ES-I3 (cell line): ENCODE data around the gene AREG.

ENCODE experiments used
- H3K36me3 ChIP-seq: 2 replicates; pipeline ENCODE4 v1.6.1; 2013; ENCODE audit warnings: mild to moderate bottlenecking, low read length, control low read depth, moderate library complexity; ENCODE audit not compliant: insufficient read depth
- H3K4me1 ChIP-seq: 2 replicates; pipeline ENCODE4 v1.6.1; 2013; ENCODE audit warnings: mild to moderate bottlenecking, control low read depth, low read length; ENCODE audit not compliant: insufficient read depth
- H3K9ac ChIP-seq: 2 replicates; pipeline ENCODE4 v1.6.1; 2013; ENCODE audit warnings: low read depth, mild to moderate bottlenecking, low read length, moderate library complexity
- H3K9me3 ChIP-seq: 2 replicates; pipeline ENCODE4 v1.6.1; 2013; ENCODE audit warnings: mild to moderate bottlenecking, low read length, moderate library complexity; ENCODE audit not compliant: control insufficient read depth, insufficient read depth

Gene AREG

DNA sequence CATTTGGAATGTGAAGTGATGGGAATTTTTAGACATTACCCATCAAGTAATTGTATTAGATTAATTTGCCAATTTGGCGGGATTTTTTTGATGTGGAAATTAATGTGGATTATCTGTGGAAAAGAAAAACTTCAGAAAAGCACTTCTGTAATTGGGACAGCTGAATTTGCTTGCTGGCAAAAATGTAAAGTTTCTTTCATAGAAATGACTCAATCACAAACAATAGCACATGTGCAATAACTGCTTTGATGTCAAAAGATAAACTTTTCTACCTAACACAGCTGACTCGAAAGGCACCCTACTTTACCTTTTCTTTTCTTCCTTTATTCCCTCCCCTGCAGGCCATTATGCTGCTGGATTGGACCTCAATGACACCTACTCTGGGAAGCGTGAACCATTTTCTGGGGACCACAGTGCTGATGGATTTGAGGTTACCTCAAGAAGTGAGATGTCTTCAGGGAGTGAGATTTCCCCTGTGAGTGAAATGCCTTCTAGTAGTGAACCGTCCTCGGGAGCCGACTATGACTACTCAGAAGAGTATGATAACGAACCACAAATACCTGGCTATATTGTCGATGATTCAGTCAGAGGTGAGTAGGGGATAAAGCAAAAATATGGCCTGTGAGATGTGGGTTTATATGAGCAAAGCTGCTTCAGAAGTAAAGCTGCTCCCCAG, 1.4 kb downstream of the AREG start:
- Histone ChIP-seq H3K4me1 (peaks cover 8% of the 10 kb centered on the region), H3K9ac (no peak overlapping the region), H3K36me3 (no peaks in the 10 kb centered on the region)

DNA sequence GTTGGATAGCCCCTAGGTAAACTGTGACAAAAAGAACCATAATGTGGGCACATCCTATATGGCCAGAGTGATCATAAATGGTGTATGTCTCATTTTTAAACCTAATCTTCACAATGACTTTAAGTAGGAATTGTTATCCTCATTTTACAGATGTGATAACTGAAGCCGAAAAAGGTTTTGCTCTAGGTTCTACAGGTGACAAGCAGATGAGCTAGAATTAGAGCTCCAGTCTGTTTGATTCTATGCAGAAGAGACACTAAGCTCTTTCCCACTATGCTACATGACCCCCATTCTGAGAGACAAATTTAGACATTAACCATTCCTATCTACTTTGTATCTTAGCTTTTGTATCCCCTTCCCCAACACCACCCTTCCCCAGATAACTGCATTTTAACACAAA, 2.0 kb downstream of the AREG start:
- H3K9ac ChIP-seq: no peak overlapping the region
- H3K36me3 ChIP-seq: no peaks in the 10 kb centered on the region
- H3K9me3 ChIP-seq: no peaks in the 10 kb centered on the region
- peaks cover 10% of the 10 kb centered on the region for H3K4me1 ChIP-seq

More for the DNA sequence above, 1.4 kb downstream of the AREG start:
- no peaks in the 10 kb centered on the region for H3K9me3 ChIP-seq

DNA sequence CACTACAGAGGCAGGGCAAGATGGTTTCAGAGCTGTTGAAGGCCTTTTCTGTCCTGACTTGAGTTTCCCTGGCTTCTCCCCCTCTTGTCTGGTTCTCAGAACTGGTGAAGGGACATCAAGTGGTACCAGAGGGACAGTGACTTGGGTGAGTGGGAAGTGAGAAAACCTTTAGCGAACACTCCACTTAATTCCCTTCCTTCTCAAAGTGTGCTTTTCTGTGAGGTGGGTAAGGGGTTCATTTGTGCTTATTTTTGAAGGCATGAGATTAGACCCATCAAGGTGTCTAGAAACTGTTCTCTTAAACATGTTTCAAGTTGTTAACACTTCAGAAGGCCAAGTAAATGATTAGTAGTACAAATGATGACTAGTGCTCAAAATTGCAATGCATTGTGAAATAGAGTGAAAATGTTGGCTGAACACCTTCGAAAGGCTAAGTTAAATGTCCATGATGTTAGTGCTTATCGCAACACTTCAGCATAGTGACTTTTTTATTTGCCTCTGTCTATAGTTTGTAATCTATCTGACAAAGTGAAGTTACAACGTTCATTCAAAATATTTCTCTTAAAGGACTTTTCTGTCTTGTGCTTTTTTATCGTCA, 2.8 kb downstream of the AREG start:
- Histone ChIP-seq H3K4me1 (peaks cover 10% of the 10 kb centered on the region), H3K36me3 (no peaks in the 10 kb centered on the region), H3K9ac (no peak overlapping the region), H3K9me3 (no peaks in the 10 kb centered on the region)

DNA sequence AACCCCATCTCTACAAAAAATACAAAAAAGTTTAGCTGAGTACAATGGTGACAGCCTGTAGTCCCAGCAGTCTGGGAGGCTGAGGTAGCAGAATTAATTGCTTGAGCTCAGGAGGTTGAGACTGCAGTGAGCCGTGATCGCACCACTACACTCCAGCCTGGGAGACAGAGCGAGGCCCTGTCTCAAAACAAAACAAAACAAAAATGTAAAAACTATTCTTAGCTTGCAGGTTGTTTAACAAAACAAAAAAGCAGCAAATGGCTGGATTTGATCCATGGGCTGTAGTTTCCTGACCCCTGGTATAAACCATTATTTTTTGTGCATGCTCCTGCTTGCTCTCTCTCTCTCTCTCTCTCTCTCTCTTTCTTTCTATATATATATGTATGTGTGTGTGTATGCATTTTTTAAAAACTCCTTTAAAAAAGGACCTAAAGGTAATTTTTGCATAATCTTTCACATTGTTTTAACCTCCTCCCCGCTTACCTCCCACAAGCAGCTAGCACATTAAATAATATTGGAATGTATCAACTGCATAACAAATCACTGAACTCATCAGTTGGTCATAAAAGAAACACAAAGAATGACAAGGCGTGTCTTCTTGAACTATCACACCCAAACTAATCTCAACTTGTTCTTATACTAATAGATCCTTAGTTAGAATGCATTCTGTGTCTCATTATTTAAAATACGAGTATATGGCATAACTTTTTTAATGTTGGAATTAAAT, 4.8 kb downstream of the AREG start:
- Histone ChIP-seq H3K4me1 (peaks cover 10% of the 10 kb centered on the region), H3K36me3 (no peaks in the 10 kb centered on the region), H3K9ac (no peak overlapping the region), H3K9me3 (no peaks in the 10 kb centered on the region)

DNA sequence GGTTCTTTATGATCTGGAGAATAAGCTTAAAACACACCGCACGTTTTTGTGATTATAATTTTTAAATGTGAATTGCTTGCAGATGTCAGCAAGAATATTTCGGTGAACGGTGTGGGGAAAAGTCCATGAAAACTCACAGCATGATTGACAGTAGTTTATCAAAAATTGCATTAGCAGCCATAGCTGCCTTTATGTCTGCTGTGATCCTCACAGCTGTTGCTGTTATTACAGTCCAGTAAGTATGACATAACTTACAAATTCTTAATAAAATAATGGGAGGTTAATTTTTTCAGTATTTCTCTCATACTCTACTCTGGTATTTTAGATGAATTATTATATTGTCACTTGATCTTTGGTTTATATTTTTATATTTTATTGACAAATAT, 5.4 kb downstream of the AREG start:
- Histone ChIP-seq H3K36me3 (no peaks in the 10 kb centered on the region), H3K9ac (no peak overlapping the region), H3K9me3 (no peaks in the 10 kb centered on the region), H3K4me1 (peaks cover 10% of the 10 kb centered on the region)

DNA sequence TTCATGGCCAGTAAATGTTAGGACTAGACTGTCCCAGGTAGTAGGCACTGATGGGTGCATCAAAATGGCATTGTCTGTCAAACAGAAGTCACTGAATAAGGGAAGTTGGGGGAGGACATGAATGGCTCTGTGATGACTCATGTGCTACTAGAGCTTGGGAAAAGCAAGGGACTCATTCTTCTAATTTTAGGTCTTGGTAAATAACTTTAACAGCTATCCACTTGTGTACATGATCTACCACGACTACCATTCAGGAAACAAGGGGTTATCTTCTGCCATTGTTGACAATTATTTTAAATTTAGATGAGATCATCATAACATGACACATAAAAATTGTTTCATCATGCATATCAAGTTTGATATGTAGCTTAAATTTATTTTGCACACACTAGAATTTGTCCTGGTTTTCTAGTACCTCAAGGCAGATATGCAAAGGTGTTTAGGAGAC, 6.3 kb downstream of the AREG start:
- Histone ChIP-seq H3K4me1 (peaks cover 10% of the 10 kb centered on the region), H3K36me3 (no peaks in the 10 kb centered on the region), H3K9ac (no peak overlapping the region), H3K9me3 (no peaks in the 10 kb centered on the region)

DNA sequence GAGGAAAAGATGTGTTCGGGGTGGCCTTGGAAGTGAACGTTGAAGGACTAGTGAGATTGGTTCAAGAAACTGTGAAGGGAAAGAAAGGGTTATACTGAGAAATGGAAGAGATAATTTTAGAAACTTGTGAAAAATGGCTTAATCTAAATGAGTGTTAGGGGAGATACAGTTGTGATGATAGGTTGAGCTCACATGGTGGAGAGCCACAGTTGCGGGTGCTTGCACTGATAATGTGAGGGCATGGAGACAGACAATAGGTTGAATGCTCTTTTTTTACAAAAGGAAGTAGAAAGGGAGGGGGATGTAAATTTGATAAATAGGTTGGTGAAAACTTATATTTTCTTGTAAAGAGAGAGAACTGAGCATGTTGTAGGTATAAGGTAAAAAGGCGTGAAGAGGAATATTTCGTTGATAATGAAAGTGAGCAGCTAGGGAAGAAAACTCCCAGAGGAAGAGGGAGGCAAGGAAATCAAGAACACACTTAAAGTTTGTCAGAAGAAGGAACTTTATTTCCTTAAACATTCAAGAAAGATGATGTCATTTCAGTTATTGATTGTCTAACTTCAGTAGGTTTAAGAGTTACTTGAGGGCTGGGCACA, 8.2 kb downstream of the AREG start:
- Histone ChIP-seq H3K4me1 (peaks cover 10% of the 10 kb centered on the region), H3K9ac (no peak overlapping the region), H3K9me3 (no peaks in the 10 kb centered on the region), H3K36me3 (no peaks in the 10 kb centered on the region)

DNA sequence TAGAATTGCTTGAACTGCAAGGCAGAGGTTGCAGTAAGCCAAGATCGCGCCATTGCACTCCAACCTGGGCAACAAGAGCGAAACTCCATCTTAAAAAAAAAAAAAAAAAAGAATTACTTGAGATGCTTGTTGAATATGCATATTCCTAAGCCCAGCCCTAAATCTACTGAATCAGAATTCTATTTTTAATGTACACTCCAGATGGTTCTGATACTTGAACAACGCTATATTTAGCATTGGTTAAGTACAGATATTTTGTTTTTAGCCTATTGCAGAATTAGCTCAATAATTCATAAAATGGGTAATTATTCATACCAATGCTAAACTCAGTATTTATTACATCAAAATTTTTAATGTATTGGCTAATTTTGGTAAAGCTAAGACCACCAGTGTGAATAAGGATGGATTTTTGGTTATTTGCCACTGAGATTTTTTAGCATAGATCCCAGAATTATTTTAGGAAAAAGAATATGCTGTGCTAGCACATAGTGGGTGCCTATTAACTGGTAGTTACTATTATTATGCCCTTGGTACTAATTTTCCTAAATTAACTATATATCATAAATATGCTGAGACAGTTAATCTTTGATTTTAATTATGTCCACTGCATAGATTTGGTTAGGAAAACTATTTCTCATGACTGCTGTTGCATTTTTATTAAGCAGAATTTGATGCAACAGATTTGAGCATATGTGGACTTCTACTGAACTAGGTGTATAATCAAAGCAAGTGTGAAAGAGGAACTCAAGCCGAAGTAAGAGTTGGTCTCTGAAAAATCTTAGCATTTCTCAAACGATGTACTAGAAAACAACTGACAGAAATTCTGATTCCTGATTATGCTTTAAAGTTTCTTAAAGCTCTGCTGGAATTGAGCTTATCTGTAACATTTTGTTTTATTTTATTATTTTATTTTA, 9.2 kb downstream of the AREG start:
- Histone ChIP-seq H3K9ac (no peak overlapping the region), H3K36me3 (no peaks in the 10 kb centered on the region), H3K9me3 (no peaks in the 10 kb centered on the region), H3K4me1 (peaks cover 10% of the 10 kb centered on the region)

DNA sequence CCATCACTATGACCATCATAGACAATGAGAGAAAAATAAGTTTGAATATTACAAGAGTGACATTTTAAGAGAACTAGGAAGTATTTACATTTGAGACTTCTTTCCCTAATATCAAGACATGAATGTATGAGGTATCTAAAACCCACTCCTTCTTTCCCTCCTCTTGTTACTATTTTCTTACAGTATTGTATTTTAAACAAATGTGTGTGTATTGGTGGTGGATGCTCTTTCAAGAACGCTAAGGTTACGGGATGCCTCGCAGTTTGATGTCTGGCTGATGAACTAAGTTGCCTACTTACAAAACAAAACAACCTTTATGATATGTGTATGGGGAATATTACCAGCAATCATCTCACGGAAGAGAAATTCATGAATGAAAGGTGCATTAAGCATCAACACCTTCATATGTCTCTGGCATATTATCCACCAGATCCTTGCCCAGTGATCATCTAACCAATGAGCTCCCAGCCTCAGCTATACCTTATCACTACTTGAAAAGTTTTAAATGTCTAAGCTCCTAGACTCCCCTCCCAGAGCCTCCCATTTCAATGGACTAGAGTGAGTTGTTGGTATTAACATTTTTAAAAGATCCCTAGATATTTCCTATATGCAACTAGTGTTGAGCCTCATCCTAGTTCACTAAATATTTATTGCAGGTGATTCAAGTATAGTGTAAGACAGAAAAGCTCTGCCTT, 10.6 kb downstream of the AREG start:
- H3K36me3 ChIP-seq: no peaks in the 10 kb centered on the region
- peaks cover 10% of the 10 kb centered on the region for H3K4me1 ChIP-seq
- no peak overlapping the region for H3K9ac ChIP-seq
- no peaks in the 10 kb centered on the region for H3K9me3 ChIP-seq

DNA sequence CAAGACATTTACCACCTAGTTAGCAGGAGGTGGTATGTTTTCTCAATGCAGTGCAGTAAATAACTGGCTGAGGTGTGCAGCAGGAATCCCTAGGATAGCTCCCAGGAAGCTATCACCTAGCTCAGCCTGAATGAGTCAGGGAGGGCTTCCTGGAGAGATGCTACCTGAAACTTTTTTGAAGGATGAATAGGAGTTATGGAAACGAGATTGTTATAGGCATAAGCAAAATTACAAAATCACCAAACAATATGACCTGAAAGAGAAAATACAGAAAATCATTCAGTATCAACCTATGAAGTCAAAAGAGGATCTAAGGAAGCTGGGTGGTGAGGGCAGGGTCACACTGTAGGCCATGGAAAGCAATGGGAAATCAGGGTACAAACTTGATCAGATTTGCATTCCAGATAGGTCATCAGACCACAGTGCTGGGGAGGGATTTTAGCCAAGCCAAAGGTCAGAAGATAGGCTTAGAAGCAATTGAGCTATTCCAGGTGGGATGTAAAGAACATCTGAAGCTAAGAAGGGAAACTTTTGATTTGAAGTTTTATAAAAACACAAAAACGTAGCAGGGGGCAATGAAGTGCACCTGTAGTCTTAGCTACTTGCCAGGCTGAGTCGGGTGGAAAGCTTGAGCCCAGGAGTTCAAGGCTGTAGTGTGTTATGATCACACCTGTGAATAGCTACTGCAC, 11.3 kb downstream of the AREG start:
- Histone ChIP-seq H3K9me3 (no peaks in the 10 kb centered on the region; the same call in 1 of the 2 replicates), H3K36me3 (no peaks in the 10 kb centered on the region), H3K4me1 (peaks cover 4% of the 10 kb centered on the region; the same call in 1 of the 2 replicates), H3K9ac (no peak overlapping the region)

DNA sequence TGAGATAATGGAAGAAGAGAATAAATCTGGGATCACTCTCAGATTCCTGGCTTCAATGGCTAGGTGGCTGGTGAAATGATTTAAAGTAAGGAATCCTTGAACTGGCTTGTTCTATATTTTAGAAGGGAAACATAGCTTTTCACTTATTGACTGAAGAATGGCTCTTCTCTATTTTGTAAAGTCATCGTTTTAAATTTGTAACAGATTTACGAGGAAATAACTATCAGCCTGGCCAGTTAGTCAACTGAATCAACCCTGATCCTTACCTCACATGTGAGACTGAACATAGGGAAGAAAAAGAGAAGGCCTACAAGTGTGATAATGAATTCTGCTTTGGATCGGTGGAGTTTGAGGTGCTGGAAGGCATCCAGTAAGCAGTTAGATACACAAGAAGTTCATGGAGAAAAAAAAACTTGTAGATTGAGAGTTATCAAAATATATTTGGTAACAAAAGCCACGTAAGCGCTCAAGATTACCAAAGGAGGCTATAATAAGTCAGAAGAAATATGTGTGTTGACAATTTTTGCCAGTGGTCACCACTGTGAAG, 12.0 kb downstream of the AREG start:
- H3K9ac ChIP-seq: no peak overlapping the region
- no peaks in the 10 kb centered on the region; the same call in 1 of the 2 replicates for H3K9me3 ChIP-seq
- no peaks in the 10 kb centered on the region for H3K36me3 ChIP-seq
- H3K4me1 ChIP-seq: no peaks in the 10 kb centered on the region

DNA sequence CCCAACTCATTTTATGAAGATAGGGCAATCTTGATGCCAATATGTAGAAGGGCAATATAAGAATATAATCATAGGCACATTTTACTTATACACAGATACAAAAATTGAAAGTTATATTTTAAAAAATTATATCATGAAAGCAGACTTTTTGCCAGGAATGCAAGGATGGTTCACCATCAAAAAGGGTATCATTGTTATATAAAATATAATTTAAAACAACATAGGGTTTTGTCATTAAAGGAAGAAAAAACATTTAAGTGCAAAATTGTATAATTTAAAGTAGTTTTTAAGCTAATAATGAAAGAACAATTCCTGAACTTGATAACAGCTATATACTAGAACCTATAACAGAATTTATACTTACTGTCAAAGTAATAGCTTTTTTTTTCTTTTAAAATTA, 15.9 kb downstream of the AREG start:
- Histone ChIP-seq H3K36me3 (no peaks in the 10 kb centered on the region), H3K9ac (no peak overlapping the region), H3K4me1 (no peaks in the 10 kb centered on the region), H3K9me3 (no peaks in the 10 kb centered on the region; the same call in 1 of the 2 replicates)

DNA sequence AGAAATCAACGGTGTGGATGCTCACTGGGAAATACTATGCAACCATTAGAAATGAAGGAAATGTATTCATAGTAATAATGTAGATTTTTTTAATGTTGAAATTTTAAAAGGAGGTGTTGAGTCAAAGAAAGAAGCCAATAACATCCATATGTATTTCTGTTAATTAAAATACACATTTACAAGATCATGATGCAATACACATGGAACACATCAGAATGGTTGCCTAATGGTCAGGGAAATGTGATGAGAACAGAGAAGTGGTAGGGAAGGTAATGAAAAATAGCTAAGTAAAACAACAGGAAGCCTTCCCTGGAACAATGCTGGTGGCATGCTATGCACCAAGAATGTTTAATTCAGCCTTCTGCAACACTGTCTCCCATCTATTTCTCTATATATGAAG, 18.2 kb downstream of the AREG start:
- Histone ChIP-seq H3K4me1 (no peaks in the 10 kb centered on the region), H3K36me3 (no peaks in the 10 kb centered on the region), H3K9ac (no peak overlapping the region), H3K9me3 (no peaks in the 10 kb centered on the region; the same call in 1 of the 2 replicates)
